GM23338 (cell line): Measurements from ENCODE around the gene CHMP4B. TPM values are rescaled to one million over a fixed set of nuclear protein-coding genes. Genes with fewer than 3 reads are reported as not detected.
A peak's percentile ranks its signal among the peaks of the same experiment; 100 is the strongest.

Experiments
- ATAC-seq: fragments of 200-7000 bp; cut with Tn5 transposase; 3 replicates; pipeline ENCODE4 v1.9.1; 2020
- DNase-seq: peaks from one replicate; pipeline ENCODE4 v3.0.0-alpha.2; 2015; ENCODE audit warnings: low spot score
- H2AFZ ChIP-seq: fragments of 200-600 bp; sonication (generic); 2 replicates; pipeline ENCODE4 v1.8.0; 2016; ENCODE audit warnings: antibody characterized with exemption, mild to moderate bottlenecking, moderate library complexity
- H3F3A ChIP-seq: fragments of 200-600 bp; sonication (generic); replicated peaks from 2 replicates; pipeline ENCODE4 v1.8.0; 2017; ENCODE audit warnings: antibody characterized with exemption, mixed run types, low read depth
- H3K27ac ChIP-seq: fragments of 200-600 bp; sonication (generic); 2 replicates; pipeline ENCODE4 v1.6.1; 2016; ENCODE audit warnings: low read depth
- H3K27me3 ChIP-seq: fragments of 200-600 bp; sonication (generic); 2 replicates; pipeline ENCODE4 v1.8.0; 2016; ENCODE audit warnings: mild to moderate bottlenecking, mixed run types, moderate library complexity; ENCODE audit not compliant: insufficient read depth
- H3K36me3 ChIP-seq: fragments of 200-600 bp; sonication (generic); 2 replicates; pipeline ENCODE4 v1.8.0; 2016; ENCODE audit warnings: mild to moderate bottlenecking; ENCODE audit not compliant: insufficient read depth
- H3K4me1 ChIP-seq: fragments of 200-600 bp; sonication (generic); 2 replicates; pipeline ENCODE4 v1.8.0; 2016; ENCODE audit warnings: mild to moderate bottlenecking, moderate library complexity; ENCODE audit not compliant: insufficient read depth
- H3K4me2 ChIP-seq: fragments of 200-600 bp; sonication (generic); 2 replicates; pipeline ENCODE4 v1.7.1; 2017; ENCODE audit warnings: mixed run types
- H3K4me3 ChIP-seq: fragments of 200-600 bp; sonication (generic); 2 replicates; pipeline ENCODE4 v1.6.1; 2016; ENCODE audit warnings: mixed run types
- H3K79me2 ChIP-seq: fragments of 200-600 bp; sonication (generic); replicated peaks from 2 replicates; pipeline ENCODE4 v1.8.0; 2017; ENCODE audit warnings: mild to moderate bottlenecking; ENCODE audit not compliant: insufficient read depth
- H3K9me2 ChIP-seq: fragments of 200-600 bp; sonication (generic); 2 replicates; pipeline ENCODE4 v1.8.0; 2017; ENCODE audit not compliant: insufficient read depth
- H4K20me1 ChIP-seq: fragments of 200-600 bp; sonication (generic); replicated peaks from 2 replicates; pipeline ENCODE4 v1.8.0; 2017; ENCODE audit warnings: mild to moderate bottlenecking; ENCODE audit not compliant: insufficient read depth
- H3K27ac Mint-ChIP-seq: 2 replicates; pipeline ENCODE4 v1.8.0; 2020; ENCODE audit warnings: inconsistent platforms, mild to moderate bottlenecking, moderate library complexity, mixed read lengths
- H3K27me3 Mint-ChIP-seq: 3 replicates; pipeline ENCODE4 v1.8.0; 2022; ENCODE audit warnings: low read depth, mild to moderate bottlenecking, moderate library complexity, mixed read lengths, inconsistent platforms; ENCODE audit not compliant: insufficient read depth, poor library complexity
- H3K36me3 Mint-ChIP-seq: 3 replicates; pipeline ENCODE4 v1.8.0; 2021; ENCODE audit warnings: low read depth, mild to moderate bottlenecking, inconsistent platforms, moderate library complexity, mixed read lengths
- H3K4me1 Mint-ChIP-seq: 3 replicates; pipeline ENCODE4 v1.8.0; 2020; ENCODE audit warnings: mild to moderate bottlenecking, inconsistent platforms, mixed read lengths
- H3K4me3 Mint-ChIP-seq: 3 replicates; pipeline ENCODE4 v1.8.0; 2021; ENCODE audit warnings: moderate library complexity, mild to moderate bottlenecking, inconsistent platforms, mixed read lengths
- H3K9me3 Mint-ChIP-seq: 3 replicates; pipeline ENCODE4 v1.8.0; 2020; ENCODE audit warnings: moderate library complexity, mild to moderate bottlenecking, inconsistent platforms, mixed read lengths
- CREB1 ChIP-seq: fragments of 250-450 bp; sonication (Bioruptor Pico); IDR thresholded peaks from 2 replicates; pipeline ENCODE4 v1.5.0; 2020; ENCODE audit warnings: low read depth, mild to moderate bottlenecking, moderate library complexity
- NANOG ChIP-seq: IDR thresholded peaks from 2 replicates; pipeline ENCODE4 v1.6.1; 2016; ENCODE audit warnings: antibody characterized with exemption, borderline replicate concordance
- ZNF114 ChIP-seq: fragments of 250-450 bp; sonication (Bioruptor Pico); IDR thresholded peaks from 2 replicates; pipeline ENCODE4 v1.5.0; 2020; ENCODE audit warnings: mild to moderate bottlenecking, moderate library complexity
- ZNF462 ChIP-seq: fragments of 250-450 bp; sonication (Bioruptor Pico); IDR thresholded peaks from 2 replicates; pipeline ENCODE4 v1.5.0; 2020; ENCODE audit warnings: mild to moderate bottlenecking, moderate library complexity
- polyA plus RNA-seq: library from polyadenylated mRNA; unstranded; fragments of >200 nt; fragmentation: Nextera tagmentation; extraction: Ambion mirVana; gene quantifications from 2 replicates; pipeline ENCODE4 v1.2.1, GENCODE V29; 2016
- total RNA-seq: library from RNA; depleted of rRNA; stranded (reverse); fragments of >200 nt; shearing (Covaris generic); gene quantifications from 2 replicates; pipeline ENCODE4 v1.2.3, GENCODE V29; 2014
- TF ChIP-seq, protein P1 (sequence below), 2 experiments: fragments of 200-600 bp in 1 of 2; sonication (generic) in 1 of 2; conservative IDR thresholded peaks; 2 replicates each; pipeline versions ENCODE4 v1.5.1 to v1.6.1; 2016 to 2017; ENCODE audit warnings: antibody characterized with exemption in 2 of 2, low read depth in 2 of 2, mild to moderate bottlenecking in 2 of 2, moderate library complexity in 1 of 2

The CHMP4B gene
- total and polyA plus RNA-seq, 2 experiments from 2014 or later = 14.5 to 49.3 TPM

- TF ChIP-seq ZNF462 (CRISPR knock-in tag) = no peak
- no peak for TF ChIP-seq ZNF114
- TF ChIP-seq NANOG = no peak
Measured at GRCh38 chr20:33861458-33861857, 50.3 kb downstream of the CHMP4B start (continued).

GRCh38 chr20:33862709-33863403 is 51.7 kb downstream of the CHMP4B start:
- peak; percentile 83 for DNase-seq
- Histone ChIP-seq H3F3A (no peaks in the 10 kb centered on the region), H3K79me2 (no peaks in the 10 kb centered on the region), H3K9me2 (0 out of 2 replicates have a peak, but pooled peaks cover 3% of the 10 kb centered on the region), H4K20me1 (no peaks in the 10 kb centered on the region), H3K27ac (no peak overlapping the region), H3K36me3 (no peaks in the 10 kb centered on the region), H3K4me3 (peak overlapping the region; percentile 53), H3K27me3 (no peaks in the 10 kb centered on the region), H3K4me1 (no peaks in the 10 kb centered on the region; the same call in 1 of the 2 replicates), H2AFZ (peak overlapping the region; percentile 86), H3K4me2 (peak overlapping the region; percentile 70; the same call in 1 of the 2 replicates)
- no peaks in the 10 kb centered on the region for H3K9me3 Mint-ChIP-seq
- H3K27me3 Mint-ChIP-seq = peaks cover 4% of the 10 kb centered on the region
- H3K4me3 Mint-ChIP-seq = peak overlapping the region; percentile 45; the same call in 2 of the 3 replicates
- H3K36me3 Mint-ChIP-seq = no peaks in the 10 kb centered on the region
- peak; percentile 87 for ATAC-seq
- H3K27ac Mint-ChIP-seq = no peak overlapping the region
- TF ChIP-seq, protein P1, sequence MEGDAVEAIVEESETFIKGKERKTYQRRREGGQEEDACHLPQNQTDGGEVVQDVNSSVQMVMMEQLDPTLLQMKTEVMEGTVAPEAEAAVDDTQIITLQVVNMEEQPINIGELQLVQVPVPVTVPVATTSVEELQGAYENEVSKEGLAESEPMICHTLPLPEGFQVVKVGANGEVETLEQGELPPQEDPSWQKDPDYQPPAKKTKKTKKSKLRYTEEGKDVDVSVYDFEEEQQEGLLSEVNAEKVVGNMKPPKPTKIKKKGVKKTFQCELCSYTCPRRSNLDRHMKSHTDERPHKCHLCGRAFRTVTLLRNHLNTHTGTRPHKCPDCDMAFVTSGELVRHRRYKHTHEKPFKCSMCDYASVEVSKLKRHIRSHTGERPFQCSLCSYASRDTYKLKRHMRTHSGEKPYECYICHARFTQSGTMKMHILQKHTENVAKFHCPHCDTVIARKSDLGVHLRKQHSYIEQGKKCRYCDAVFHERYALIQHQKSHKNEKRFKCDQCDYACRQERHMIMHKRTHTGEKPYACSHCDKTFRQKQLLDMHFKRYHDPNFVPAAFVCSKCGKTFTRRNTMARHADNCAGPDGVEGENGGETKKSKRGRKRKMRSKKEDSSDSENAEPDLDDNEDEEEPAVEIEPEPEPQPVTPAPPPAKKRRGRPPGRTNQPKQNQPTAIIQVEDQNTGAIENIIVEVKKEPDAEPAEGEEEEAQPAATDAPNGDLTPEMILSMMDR (conservative IDR thresholded peaks at IDR 0.05; ENCODE audit: low read depth in 2 of 2) = peak; percentile 75 to 92
- TF ChIP-seq NANOG (no peak), CREB1 (peak; percentile 55)
- H3K4me1 Mint-ChIP-seq = peaks cover 12% of the 10 kb centered on the region
